Parathyroid adenoma (tissue), 2 donors: ENCODE results near the gene VAT1L.

Source experiments
- H2AFZ ChIP-seq: fragments of 300-600 bp; sonication (generic); one replicate; pipeline ENCODE4 v1.7.0; 2017; ENCODE audit warnings: antibody characterized with exemption, mild to moderate bottlenecking
- H3K27ac ChIP-seq: fragments of 300-600 bp; sonication (generic); one replicate; pipeline ENCODE4 v1.7.0; 2017
- H3K27me3 ChIP-seq: fragments of 300-600 bp; sonication (generic); one replicate; pipeline ENCODE4 v1.7.0; 2017; ENCODE audit warnings: low read length; ENCODE audit not compliant: control insufficient read depth, insufficient read depth
- H3K36me3 ChIP-seq: fragments of 300-600 bp; sonication (generic); one replicate; pipeline ENCODE4 v1.7.0; 2017; ENCODE audit warnings: low read length; ENCODE audit not compliant: control insufficient read depth, insufficient read depth
- H3K4me1 ChIP-seq: fragments of 300-600 bp; sonication (generic); one replicate; pipeline ENCODE4 v1.7.0; 2017; ENCODE audit warnings: control low read depth
- H3K4me2 ChIP-seq: fragments of 300-600 bp; sonication (generic); one replicate; pipeline ENCODE4 v1.7.0; 2017; ENCODE audit warnings: low read length
- H3K4me3 ChIP-seq: fragments of 300-600 bp; sonication (generic); one replicate; pipeline ENCODE4 v1.7.0; 2017; ENCODE audit warnings: low read depth, low read length
- H3K79me2 ChIP-seq: fragments of 300-600 bp; sonication (generic); one replicate; pipeline ENCODE4 v1.7.0; 2017; ENCODE audit warnings: control low read depth
- H3K9ac ChIP-seq: fragments of 300-600 bp; sonication (generic); one replicate; pipeline ENCODE4 v1.7.0; 2017; ENCODE audit warnings: mild to moderate bottlenecking
- H3K9me3 ChIP-seq: fragments of 300-600 bp; sonication (generic); one replicate; pipeline ENCODE4 v1.7.0; 2017; ENCODE audit warnings: low read length; ENCODE audit not compliant: control insufficient read depth
- CTCF ChIP-seq: fragments of 300-600 bp; sonication (generic); IDR thresholded peaks from one replicate; pipeline ENCODE4 v1.7.0; 2017; ENCODE audit warnings: antibody characterized with exemption, mild to moderate bottlenecking
- donor health status: primary hyperparathyroidism.

Gene VAT1L

GRCh38 chr16:77840093-77840492, 51.7 kb downstream of the VAT1L start:
- H3K4me3 ChIP-seq, result no peak overlapping the region
- H3K36me3 ChIP-seq, result no peaks in the 10 kb centered on the region
- H3K4me1 ChIP-seq, result no peaks in the 10 kb centered on the region
- H3K79me2 ChIP-seq, result no peaks in the 10 kb centered on the region
- no peak overlapping the region for H3K27ac ChIP-seq
- no peaks in the 10 kb centered on the region for H3K27me3 ChIP-seq
- H3K4me2 ChIP-seq, result no peak overlapping the region
- no peak overlapping the region for H2AFZ ChIP-seq
- H3K9me3 ChIP-seq, result no peaks in the 10 kb centered on the region
- no peak overlapping the region for H3K9ac ChIP-seq
- TF ChIP-seq CTCF, result no peak

GRCh38 chr16:77840673-77841501, 52.5 kb downstream of the VAT1L start:
- Histone ChIP-seq H3K9me3 (no peaks in the 10 kb centered on the region), H3K27me3 (no peaks in the 10 kb centered on the region)
- no peak for TF ChIP-seq CTCF

GRCh38 chr16:77841502-77841763, 53.1 kb downstream of the VAT1L start:
- H3K9me3 ChIP-seq, result no peaks in the 10 kb centered on the region

More at GRCh38 chr16:77840673-77841501, 52.5 kb downstream of the VAT1L start:
- Histone ChIP-seq H2AFZ (no peak overlapping the region), H3K4me2 (no peak overlapping the region), H3K9ac (no peak overlapping the region), H3K36me3 (no peaks in the 10 kb centered on the region), H3K4me3 (no peak overlapping the region), H3K79me2 (no peaks in the 10 kb centered on the region), H3K27ac (no peak overlapping the region), H3K4me1 (no peaks in the 10 kb centered on the region)

GRCh38 chr16:77842468-77842867, 54.1 kb downstream of the VAT1L start:
- Histone ChIP-seq H3K9ac (no peak overlapping the region), H2AFZ (no peak overlapping the region), H3K27me3 (no peaks in the 10 kb centered on the region), H3K4me3 (no peak overlapping the region), H3K36me3 (no peaks in the 10 kb centered on the region), H3K4me1 (no peaks in the 10 kb centered on the region), H3K4me2 (no peak overlapping the region), H3K27ac (no peak overlapping the region), H3K79me2 (no peaks in the 10 kb centered on the region), H3K9me3 (no peaks in the 10 kb centered on the region)
- TF ChIP-seq CTCF, result no peak

More at GRCh38 chr16:77841502-77841763, 53.1 kb downstream of the VAT1L start:
- no peak overlapping the region for H3K4me2 ChIP-seq
- no peaks in the 10 kb centered on the region for H3K36me3 ChIP-seq
- no peaks in the 10 kb centered on the region for H3K27me3 ChIP-seq
- H3K4me1 ChIP-seq, result no peaks in the 10 kb centered on the region
- no peak for TF ChIP-seq CTCF
- H3K9ac ChIP-seq, result no peak overlapping the region
- no peak overlapping the region for H2AFZ ChIP-seq
- no peak overlapping the region for H3K4me3 ChIP-seq
- no peak overlapping the region for H3K27ac ChIP-seq
- H3K79me2 ChIP-seq, result no peaks in the 10 kb centered on the region

GRCh38 chr16:77843405-77843804, 55.0 kb downstream of the VAT1L start:
- no peaks in the 10 kb centered on the region for H3K36me3 ChIP-seq
- no peak overlapping the region for H3K4me2 ChIP-seq
- H3K79me2 ChIP-seq, result no peaks in the 10 kb centered on the region
- H3K4me3 ChIP-seq, result no peak overlapping the region
- H3K27me3 ChIP-seq, result no peaks in the 10 kb centered on the region
- H3K4me1 ChIP-seq, result no peaks in the 10 kb centered on the region
- H3K9ac ChIP-seq, result no peak overlapping the region
- TF ChIP-seq CTCF, result no peak
- H3K9me3 ChIP-seq, result no peaks in the 10 kb centered on the region
- no peak overlapping the region for H2AFZ ChIP-seq
- no peak overlapping the region for H3K27ac ChIP-seq
